ENCODE results near the gene AADACL2. TPM values are rescaled to one million over a fixed set of nuclear protein-coding genes. Genes with fewer than 3 reads are reported as not detected.

The AADACL2 gene
- total and polyA plus RNA-seq, 11 donors = 1.4 TPM; not detected in 10

DNA sequence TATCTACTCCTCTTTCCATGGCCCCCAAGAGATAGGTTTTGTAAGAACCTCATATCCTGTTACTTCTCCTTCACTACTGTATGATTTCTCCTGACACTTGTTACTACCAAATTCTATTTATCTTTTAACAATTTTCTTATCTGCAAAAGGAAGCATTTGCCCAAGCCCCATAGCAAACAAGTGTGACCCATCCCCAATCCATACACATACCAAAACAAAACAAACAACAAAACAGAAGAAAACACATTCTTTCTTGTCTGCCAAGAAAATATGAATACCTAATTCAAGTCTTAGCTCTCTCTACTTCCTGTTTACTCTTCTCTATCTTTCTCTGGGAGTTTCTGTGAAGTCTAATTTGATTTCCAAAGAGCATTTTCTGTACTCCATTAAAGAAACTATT is 41.2 kb downstream of the AADACL2 start:
- Histone ChIP-seq H3K27ac (no peak overlapping the region), H3K4me3 (no peak overlapping the region), H3K4me1 (peaks cover 0 to 32% (median 18%) of the 10 kb centered on the region in 12 donors), H3K9me3 (no peaks in the 10 kb centered on the region), H3K27me3 (no peaks in the 10 kb centered on the region), H3K36me3 (no peaks in the 10 kb centered on the region)
- intact Hi-C loops (cut with DNase I) = no loop called here
- ATAC-seq (no peak), DNase-seq (no peak)
- TF ChIP-seq, protein P1, sequence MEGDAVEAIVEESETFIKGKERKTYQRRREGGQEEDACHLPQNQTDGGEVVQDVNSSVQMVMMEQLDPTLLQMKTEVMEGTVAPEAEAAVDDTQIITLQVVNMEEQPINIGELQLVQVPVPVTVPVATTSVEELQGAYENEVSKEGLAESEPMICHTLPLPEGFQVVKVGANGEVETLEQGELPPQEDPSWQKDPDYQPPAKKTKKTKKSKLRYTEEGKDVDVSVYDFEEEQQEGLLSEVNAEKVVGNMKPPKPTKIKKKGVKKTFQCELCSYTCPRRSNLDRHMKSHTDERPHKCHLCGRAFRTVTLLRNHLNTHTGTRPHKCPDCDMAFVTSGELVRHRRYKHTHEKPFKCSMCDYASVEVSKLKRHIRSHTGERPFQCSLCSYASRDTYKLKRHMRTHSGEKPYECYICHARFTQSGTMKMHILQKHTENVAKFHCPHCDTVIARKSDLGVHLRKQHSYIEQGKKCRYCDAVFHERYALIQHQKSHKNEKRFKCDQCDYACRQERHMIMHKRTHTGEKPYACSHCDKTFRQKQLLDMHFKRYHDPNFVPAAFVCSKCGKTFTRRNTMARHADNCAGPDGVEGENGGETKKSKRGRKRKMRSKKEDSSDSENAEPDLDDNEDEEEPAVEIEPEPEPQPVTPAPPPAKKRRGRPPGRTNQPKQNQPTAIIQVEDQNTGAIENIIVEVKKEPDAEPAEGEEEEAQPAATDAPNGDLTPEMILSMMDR (IDR thresholded peaks at IDR 0.05) = no peak
- TF ChIP-seq POLR2A (IDR thresholded peaks at IDR 0.05) = no peak

DNA sequence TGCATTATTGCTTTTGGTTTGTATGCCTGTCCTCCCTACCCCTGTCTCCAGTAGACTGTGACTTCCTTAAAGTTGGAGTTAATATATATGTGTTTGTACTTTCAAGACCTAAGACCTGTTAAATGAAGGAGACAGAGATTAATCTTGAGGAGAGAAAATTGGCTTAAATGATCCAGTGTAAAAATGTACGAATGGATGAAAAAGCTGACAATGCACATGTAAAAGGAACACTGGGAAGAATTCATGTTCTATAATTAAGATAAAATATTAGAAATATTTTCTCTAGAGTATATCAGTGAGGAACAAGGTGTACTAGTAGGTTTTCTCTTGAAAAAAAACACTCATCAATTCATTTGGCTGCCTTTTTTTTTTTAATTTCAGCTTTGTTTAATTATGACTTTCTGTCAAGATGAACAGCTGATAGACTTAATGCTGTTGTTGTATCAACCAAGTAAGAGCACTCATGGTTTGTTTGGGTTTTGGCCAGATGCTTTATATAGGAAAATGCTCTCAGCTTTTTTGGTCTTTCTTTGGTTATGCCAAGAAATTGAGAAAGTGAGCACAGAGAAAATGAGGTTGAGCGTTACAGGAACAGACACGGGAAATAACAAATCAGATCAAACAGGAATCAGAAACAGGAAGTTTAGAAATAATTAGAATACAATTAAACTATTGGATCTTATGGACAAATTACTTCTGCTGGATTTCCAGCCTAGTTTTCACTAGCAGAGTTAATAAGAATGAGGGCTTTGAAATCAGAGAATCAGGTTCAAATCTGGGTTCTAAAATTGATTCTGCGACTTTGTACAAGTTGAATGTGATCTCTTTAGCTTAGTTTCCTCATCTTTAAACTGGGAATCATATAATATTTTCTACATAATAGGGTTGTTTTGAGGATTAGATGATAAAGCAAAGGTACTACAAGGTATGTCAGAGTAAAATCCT is 41.9 kb downstream of the AADACL2 start:
- Histone ChIP-seq H3K36me3 (no peaks in the 10 kb centered on the region), H3K27ac (no peak overlapping the region), H3K4me1 (peaks cover 0 to 28% (median 16%) of the 10 kb centered on the region in 12 donors), H3K4me3 (no peak overlapping the region), H3K27me3 (no peaks in the 10 kb centered on the region), H3K9me3 (no peaks in the 10 kb centered on the region)
- 64 to 76% (median 70%) methylated on average over 4 of the region's 4 CpGs for WGBS, 4 donors
- no peak for ATAC-seq
- intact Hi-C loops (cut with DNase I) = no loop called here
- no peak for DNase-seq
- TF ChIP-seq POLR2A (IDR thresholded peaks at IDR 0.05) = no peak
- TF ChIP-seq, protein P1 (IDR thresholded peaks at IDR 0.05) = no peak

DNA sequence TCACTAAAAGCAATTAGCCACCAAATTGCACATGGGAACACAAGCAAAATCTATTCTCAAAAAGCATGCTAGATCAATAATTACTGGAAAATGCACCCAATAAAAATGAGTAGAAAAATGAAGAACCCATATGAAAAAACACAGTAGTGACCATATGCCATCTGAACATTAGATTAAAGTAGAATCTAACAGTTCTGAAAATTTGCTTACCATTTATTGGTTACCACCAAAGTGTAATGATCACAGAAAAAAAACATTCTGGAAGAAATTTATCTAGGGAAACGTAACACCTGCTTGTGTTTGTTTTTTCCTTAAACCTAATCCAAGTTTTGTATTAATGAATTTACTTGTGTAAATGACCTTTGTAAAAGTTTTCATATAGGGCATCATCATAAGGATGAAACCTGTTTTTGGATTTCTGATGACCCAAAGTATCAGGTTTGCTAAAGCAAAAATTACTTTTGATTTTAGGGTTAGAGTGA is 42.6 kb downstream of the AADACL2 start:
- 83 to 96% (median 91%) methylated on average over 1 of the region's 1 CpG for whole genome bisulfite sequencing, 4 donors
- Histone ChIP-seq H3K27me3 (no peaks in the 10 kb centered on the region), H3K9me3 (no peaks in the 10 kb centered on the region), H3K27ac (no peak overlapping the region), H3K36me3 (no peaks in the 10 kb centered on the region), H3K4me1 (peaks cover 0 to 21% (median 9%) of the 10 kb centered on the region in 12 donors), H3K4me3 (no peak overlapping the region)
- TF ChIP-seq, protein P1 (IDR thresholded peaks at IDR 0.05) = no peak
- TF ChIP-seq POLR2A (IDR thresholded peaks at IDR 0.05) = no peak
- ATAC-seq (no peak), DNase-seq (no peak)
- intact Hi-C loops (cut with DNase I) = no loop called here

DNA sequence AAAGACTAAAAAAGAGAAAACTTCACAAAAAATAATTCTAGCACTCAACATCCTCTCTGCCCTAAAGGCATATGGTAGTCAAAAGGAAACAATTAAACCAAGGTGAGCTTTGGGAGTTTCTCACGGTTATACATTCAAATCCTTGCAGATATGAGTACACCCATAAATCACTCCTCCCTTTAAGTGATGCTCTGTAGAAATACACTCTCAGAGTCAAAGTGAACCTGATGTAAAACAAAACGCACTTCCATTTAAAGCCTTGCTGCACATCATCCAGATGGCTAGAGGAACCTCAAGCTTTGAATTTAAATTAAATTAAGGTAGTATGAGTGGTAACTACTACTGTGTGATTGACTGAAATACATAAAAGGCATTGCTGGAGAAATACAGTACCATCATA is 44.2 kb downstream of the AADACL2 start:
- Histone ChIP-seq H3K36me3 (no peaks in the 10 kb centered on the region), H3K4me1 (peaks cover 0 to 7% (median 2%) of the 10 kb centered on the region in 12 donors), H3K4me3 (no peak overlapping the region), H3K27ac (no peak overlapping the region), H3K27me3 (no peaks in the 10 kb centered on the region), H3K9me3 (no peaks in the 10 kb centered on the region)
- WGBS, 4 donors = 89 to 95% (median 91%) methylated on average over 2 of the region's 2 CpGs
- TF ChIP-seq, protein P1 (IDR thresholded peaks at IDR 0.05) = no peak
- no peak for TF ChIP-seq POLR2A (IDR thresholded peaks at IDR 0.05)
- intact Hi-C loops (cut with DNase I) = no loop called here
- no peak for DNase-seq
- ATAC-seq = no peak

Measured in heart left ventricle (tissue), 16 donors.